Astrocyte (in vitro differentiated cells and primary cell): ENCODE measurements around the gene ZNF341.

ENCODE experiments used
- CTCF ChIP-seq: IDR thresholded peaks from 2 replicates; pipeline ENCODE4 v1.5.1; 2011; ENCODE audit warnings: low read depth, mild to moderate bottlenecking, inconsistent platforms, low read length, moderate library complexity; ENCODE audit not compliant: insufficient read depth
- EZH2 ChIP-seq: IDR thresholded peaks from 2 replicates; pipeline ENCODE4 v1.6.1; 2012; ENCODE audit warnings: mild to moderate bottlenecking, low read length, inconsistent platforms; ENCODE audit not compliant: insufficient read depth

- TF ChIP-seq CTCF (no peak), EZH2 (no peak)
These were observed 58.8 kb downstream of the ZNF341 start for GRCh38 chr20:33790566-33790965.
